ENCODE results near the gene SCML1.

SCML1 gene

DNA sequence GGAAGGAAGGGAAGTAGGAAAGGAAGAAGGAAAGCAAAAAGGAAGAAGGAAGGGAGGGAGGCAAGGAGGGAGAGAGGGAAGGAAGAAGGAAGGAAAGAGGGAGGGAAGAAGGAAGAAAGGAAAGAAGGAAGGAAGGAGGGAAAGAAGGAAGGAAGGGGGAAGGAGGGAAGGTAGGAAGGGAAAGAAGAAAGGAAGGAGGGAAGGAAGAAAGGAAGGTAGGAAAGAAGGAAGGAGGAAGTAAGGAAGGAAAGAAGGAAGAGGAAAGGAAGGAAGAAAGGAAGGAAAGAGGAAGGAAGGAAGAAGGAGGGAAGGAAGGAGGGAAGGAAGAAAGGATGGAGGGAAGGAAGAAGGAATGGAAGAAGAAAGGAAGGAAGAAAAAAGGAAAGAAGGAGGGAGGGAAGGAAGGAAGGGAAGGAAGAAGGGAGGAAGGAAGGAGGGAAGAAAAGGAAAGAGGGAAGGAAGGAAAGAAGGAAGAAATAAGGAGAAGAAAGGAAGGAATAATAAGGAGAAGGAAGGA, 18.6 kb upstream of the SCML1 start:
- Histone ChIP-seq H3K4me2 (ENCODE audit: low read length) (no peak overlapping the region), H3K18ac (ENCODE audit: low read length) (no peak overlapping the region), H3K36me3 (ENCODE audit: control insufficient read depth in 1 of 2, insufficient read depth in 2 of 2, low read length in 2 of 2) (no peaks in the 10 kb centered on the region), H4K12ac (ENCODE audit: low read depth, low read length) (no peak overlapping the region), H3K14ac (ENCODE audit: low read length) (no peak overlapping the region), H3K27me3 (ENCODE audit: insufficient read depth, low read length) (no peaks in the 10 kb centered on the region), H3K4ac (ENCODE audit: low read depth, low read length) (no peak overlapping the region), H3K4me1 (ENCODE audit: control insufficient read depth in 1 of 2, insufficient read depth in 2 of 2, low read length in 2 of 2) (no peaks in the 10 kb centered on the region), H3K79me1 (ENCODE audit: low read length) (no peaks in the 10 kb centered on the region), H3K23ac (ENCODE audit: low read length) (no peak overlapping the region), H2BK12ac (ENCODE audit: low read length) (no peak overlapping the region), H3K4me3 (ENCODE audit: low read depth, low read length) (no peak overlapping the region), H3K27ac (ENCODE audit: low read depth, low read length) (no peak overlapping the region), H4K91ac (ENCODE audit: low read depth, low read length) (no peak overlapping the region), H3K9ac (ENCODE audit: low read length) (no peak overlapping the region), H2AK5ac (ENCODE audit: low read length) (no peak overlapping the region), H4K8ac (ENCODE audit: low read depth, low read length) (no peak overlapping the region), H3K79me2 (ENCODE audit: control insufficient read depth, insufficient read depth, low read length, poor library complexity) (no peaks in the 10 kb centered on the region), H2AFZ (ENCODE audit: insufficient read depth, low read length, poor library complexity) (no peak overlapping the region), H2BK5ac (ENCODE audit: low read depth, low read length, poor library complexity) (no peak overlapping the region), H3K9me3 (ENCODE audit: insufficient read depth, low read depth, low read length) (no peaks in the 10 kb centered on the region), H2BK120ac (ENCODE audit: insufficient read depth, low read length, poor library complexity) (no peak overlapping the region)
- no peak for DNase-seq

DNA sequence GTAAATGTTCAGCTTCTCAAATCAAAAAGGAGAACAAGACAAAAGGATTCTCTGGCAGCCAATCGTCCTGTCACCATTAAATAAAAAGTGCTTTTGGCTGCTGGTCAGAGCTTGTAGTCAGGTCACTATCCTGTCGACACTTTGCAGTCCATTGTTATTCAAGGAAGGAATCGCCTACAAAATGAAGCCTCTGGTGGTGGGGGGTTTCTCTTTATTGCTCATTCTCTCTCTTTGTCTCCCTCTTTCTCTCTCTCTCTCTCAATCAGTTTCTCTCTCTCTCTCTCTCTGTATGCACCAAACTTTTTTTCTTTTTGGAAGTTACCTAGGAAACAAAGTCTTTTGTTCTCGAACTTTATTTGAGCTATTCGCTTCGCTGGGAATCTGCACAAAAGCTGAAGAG, 17.6 kb upstream of the SCML1 start:
- no CpG with 5 or more reads among the region's 6 CpGs for WGBS (ENCODE audit: extremely low coverage, insufficient coverage, insufficient read length)
- H3K36me3 ChIP-seq (ENCODE audit: control insufficient read depth in 1 of 2, insufficient read depth in 2 of 2, low read length in 2 of 2), result no peaks in the 10 kb centered on the region
- H3K14ac ChIP-seq (ENCODE audit: low read length), result no peak overlapping the region
- H2AFZ ChIP-seq (ENCODE audit: insufficient read depth, low read length, poor library complexity), result no peak overlapping the region
- H3K9ac ChIP-seq (ENCODE audit: low read length), result no peak overlapping the region
- H3K4me1 ChIP-seq (ENCODE audit: control insufficient read depth in 1 of 2, insufficient read depth in 2 of 2, low read length in 2 of 2), result no peaks in the 10 kb centered on the region
- H3K27me3 ChIP-seq (ENCODE audit: insufficient read depth, low read length), result no peaks in the 10 kb centered on the region
- H2BK120ac ChIP-seq (ENCODE audit: insufficient read depth, low read length, poor library complexity), result no peak overlapping the region
- no peak overlapping the region for H4K91ac ChIP-seq (ENCODE audit: low read depth, low read length)
- H3K79me1 ChIP-seq (ENCODE audit: low read length), result no peaks in the 10 kb centered on the region
- no peak overlapping the region for H2BK5ac ChIP-seq (ENCODE audit: low read depth, low read length, poor library complexity)
- H4K8ac ChIP-seq (ENCODE audit: low read depth, low read length), result no peak overlapping the region
- DNase-seq, result no peak
- no peak overlapping the region for H3K27ac ChIP-seq (ENCODE audit: low read depth, low read length)
- H2BK12ac ChIP-seq (ENCODE audit: low read length), result no peak overlapping the region
- H3K4me2 ChIP-seq (ENCODE audit: low read length), result no peak overlapping the region
- H3K23ac ChIP-seq (ENCODE audit: low read length), result no peak overlapping the region
- no peak overlapping the region for H3K4ac ChIP-seq (ENCODE audit: low read depth, low read length)
- no peaks in the 10 kb centered on the region for H3K9me3 ChIP-seq (ENCODE audit: insufficient read depth, low read depth, low read length)
- no peak overlapping the region for H3K18ac ChIP-seq (ENCODE audit: low read length)
- no peak overlapping the region for H2AK5ac ChIP-seq (ENCODE audit: low read length)
- no peaks in the 10 kb centered on the region for H3K79me2 ChIP-seq (ENCODE audit: control insufficient read depth, insufficient read depth, low read length, poor library complexity)
- no peak overlapping the region for H3K4me3 ChIP-seq (ENCODE audit: low read depth, low read length)
- H4K12ac ChIP-seq (ENCODE audit: low read depth, low read length), result no peak overlapping the region

DNA sequence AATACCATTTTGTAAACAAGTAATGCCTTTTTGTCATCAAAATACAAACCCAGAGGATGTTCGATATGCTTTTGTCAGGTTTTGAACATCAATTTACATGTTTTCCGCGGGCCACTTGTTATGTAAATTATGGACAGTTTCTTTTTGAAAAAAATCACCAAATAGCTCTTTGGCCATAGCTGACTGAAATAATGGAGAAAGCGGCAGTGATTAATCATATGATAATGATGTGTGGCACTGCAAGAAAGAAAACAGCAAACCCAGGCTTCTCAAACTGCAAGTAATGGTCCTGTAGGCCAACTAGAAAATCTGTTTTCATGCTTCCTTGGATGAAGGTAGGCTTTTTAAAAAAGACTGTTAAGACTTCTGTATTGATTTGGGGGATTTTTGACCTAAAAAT, 15.6 kb upstream of the SCML1 start:
- Histone ChIP-seq H2AFZ (ENCODE audit: insufficient read depth, low read length, poor library complexity) (no peak overlapping the region), H3K23ac (ENCODE audit: low read length) (no peak overlapping the region), H3K79me1 (ENCODE audit: low read length) (no peaks in the 10 kb centered on the region), H3K27me3 (ENCODE audit: insufficient read depth, low read length) (no peaks in the 10 kb centered on the region), H3K4me2 (ENCODE audit: low read length) (no peak overlapping the region), H3K4ac (ENCODE audit: low read depth, low read length) (no peak overlapping the region), H3K14ac (ENCODE audit: low read length) (no peak overlapping the region), H3K27ac (ENCODE audit: low read depth, low read length) (no peak overlapping the region), H3K79me2 (ENCODE audit: control insufficient read depth, insufficient read depth, low read length, poor library complexity) (no peaks in the 10 kb centered on the region), H3K9ac (ENCODE audit: low read length) (no peak overlapping the region), H2BK5ac (ENCODE audit: low read depth, low read length, poor library complexity) (no peak overlapping the region), H3K4me3 (ENCODE audit: low read depth, low read length) (no peak overlapping the region), H4K91ac (ENCODE audit: low read depth, low read length) (no peak overlapping the region), H3K36me3 (ENCODE audit: control insufficient read depth in 1 of 2, insufficient read depth in 2 of 2, low read length in 2 of 2) (no peaks in the 10 kb centered on the region), H2BK120ac (ENCODE audit: insufficient read depth, low read length, poor library complexity) (no peak overlapping the region), H4K8ac (ENCODE audit: low read depth, low read length) (no peak overlapping the region), H4K12ac (ENCODE audit: low read depth, low read length) (no peak overlapping the region), H2AK5ac (ENCODE audit: low read length) (no peak overlapping the region), H3K18ac (ENCODE audit: low read length) (no peak overlapping the region), H3K4me1 (ENCODE audit: control insufficient read depth in 1 of 2, insufficient read depth in 2 of 2, low read length in 2 of 2) (no peaks in the 10 kb centered on the region), H3K9me3 (ENCODE audit: insufficient read depth, low read depth, low read length) (no peaks in the 10 kb centered on the region), H2BK12ac (ENCODE audit: low read length) (no peak overlapping the region)
- no peak for DNase-seq
- WGBS (ENCODE audit: extremely low coverage, insufficient coverage, insufficient read length), result no CpG with 5 or more reads among the region's 4 CpGs

DNA sequence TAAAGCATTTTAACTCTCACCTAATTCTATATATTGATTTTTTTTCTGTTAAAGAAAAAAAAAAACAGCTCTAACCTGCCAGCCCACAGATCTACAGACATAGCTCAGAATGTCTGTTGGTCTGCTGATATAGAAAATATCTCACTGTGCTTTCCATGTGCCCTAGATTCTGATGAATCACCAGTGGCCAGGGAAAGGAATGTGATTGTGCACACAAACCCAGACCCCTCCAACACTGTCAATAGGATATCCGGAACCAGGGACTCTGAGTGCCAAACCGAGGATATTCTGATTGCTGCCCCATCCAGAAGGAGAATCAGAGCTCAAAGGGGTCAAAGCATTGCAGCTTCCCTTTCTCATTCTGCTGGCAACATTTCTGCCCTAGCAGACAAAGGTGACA, 12.1 kb upstream of the SCML1 start:
- no peaks in the 10 kb centered on the region for H3K27me3 ChIP-seq (ENCODE audit: insufficient read depth, low read length)
- no peak overlapping the region for H2AK5ac ChIP-seq (ENCODE audit: low read length)
- H2AFZ ChIP-seq (ENCODE audit: insufficient read depth, low read length, poor library complexity), result no peak overlapping the region
- no peak overlapping the region for H3K4ac ChIP-seq (ENCODE audit: low read depth, low read length)
- no peak overlapping the region for H4K91ac ChIP-seq (ENCODE audit: low read depth, low read length)
- H3K18ac ChIP-seq (ENCODE audit: low read length), result no peak overlapping the region
- no peaks in the 10 kb centered on the region for H3K9me3 ChIP-seq (ENCODE audit: insufficient read depth, low read depth, low read length)
- H4K8ac ChIP-seq (ENCODE audit: low read depth, low read length), result no peak overlapping the region
- H3K36me3 ChIP-seq (ENCODE audit: control insufficient read depth in 1 of 2, insufficient read depth in 2 of 2, low read length in 2 of 2), result no peaks in the 10 kb centered on the region
- no peak overlapping the region for H3K14ac ChIP-seq (ENCODE audit: low read length)
- H3K79me2 ChIP-seq (ENCODE audit: control insufficient read depth, insufficient read depth, low read length, poor library complexity), result no peaks in the 10 kb centered on the region
- no peak overlapping the region for H2BK5ac ChIP-seq (ENCODE audit: low read depth, low read length, poor library complexity)
- DNase-seq, result no peak
- no peak overlapping the region for H3K4me3 ChIP-seq (ENCODE audit: low read depth, low read length)
- no peaks in the 10 kb centered on the region for H3K79me1 ChIP-seq (ENCODE audit: low read length)
- H3K27ac ChIP-seq (ENCODE audit: low read depth, low read length), result no peak overlapping the region
- H2BK120ac ChIP-seq (ENCODE audit: insufficient read depth, low read length, poor library complexity), result no peak overlapping the region
- no peak overlapping the region for H3K9ac ChIP-seq (ENCODE audit: low read length)
- H4K12ac ChIP-seq (ENCODE audit: low read depth, low read length), result no peak overlapping the region
- H3K4me2 ChIP-seq (ENCODE audit: low read length), result no peak overlapping the region
- H3K23ac ChIP-seq (ENCODE audit: low read length), result no peak overlapping the region
- no peak overlapping the region for H2BK12ac ChIP-seq (ENCODE audit: low read length)
- no CpG with 5 or more reads among the region's 2 CpGs for WGBS (ENCODE audit: extremely low coverage, insufficient coverage, insufficient read length)
- no peaks in the 10 kb centered on the region for H3K4me1 ChIP-seq (ENCODE audit: control insufficient read depth in 1 of 2, insufficient read depth in 2 of 2, low read length in 2 of 2)

Data from trophoblast cell (in vitro differentiated cells and primary cell).